K562 treated with DMSO at 1 percent for 24 hours (cell line): Measurements from ENCODE around the gene SGPL1. TPM values are rescaled to one million over a fixed set of nuclear protein-coding genes. Genes with fewer than 3 reads are reported as not detected.

Experiments
- total RNA-seq: library from RNA; unstranded; fragments of 300-600 nt; gene quantifications from 2 replicates; pipeline ENCODE4 v1.2.3, GENCODE V29; 2022; ENCODE audit warnings: low read depth; ENCODE audit not compliant: insufficient read depth

SGPL1 gene
- total RNA-seq: 11.1 and 14.7 TPM in 2 replicates

GRCh38 chr10:70815504-70816219 lies at the start of gene SGPL1:
SGPL1 (plus strand) TSS chr10:70815948; CDS start chr10:70816854, 906 bp downstream.

GRCh38 chr10:70785190-70785589 lies 30.6 kb upstream of the SGPL1 start, which contains the start of gene TBATA:
TBATA (minus strand) TSS chr10:70785377; CDS start chr10:70783379, 1,998 bp downstream.

GRCh38 chr10:70887804-70888800 lies 72.4 kb downstream of the SGPL1 start, which contains the start of gene PCBD1:
PCBD1 (minus strand) TSS chr10:70888565; CDS start chr10:70888533, 32 bp downstream.

Other genes starting within 250 kb of the SGPL1 start
- gene PRF1, start 213.2 kb upstream of the SGPL1 start, total RNA-seq: 6.8 and 8.3 TPM in 2 replicates
- gene ADAMTS14, start 143.4 kb upstream of the SGPL1 start, total RNA-seq: 37.5 and 50.6 TPM in 2 replicates
- gene TBATA, start 30.6 kb upstream of the SGPL1 start, total RNA-seq: not detected in 2 replicates
- gene PCBD1, start 72.6 kb downstream of the SGPL1 start, total RNA-seq: 83.4 and 89.5 TPM in 2 replicates